Endothelial cell of umbilical vein (primary cell): ENCODE results near the gene KCNRG. TPM values are rescaled to one million over a fixed set of nuclear protein-coding genes. Genes with fewer than 3 reads are reported as not detected.

Source experiments
- BruUV-seq: library from RNA; stranded (reverse); fragments of 400-500 nt; replicated peaks from 2 replicates; lab custom pipeline; 2021; lab: Mats Ljungman, UMichigan
- CTCF ChIA-PET: fragments of 300-600, 350-600 bp; sonication (Branson Sonifier 250); formaldehyde crosslinking; loops from one replicate; lab custom pipeline; 2021; ENCODE audit warnings: antibody characterized with exemption, inconsistent platforms; lab: Charles Lee
- POLR2A ChIA-PET: fragments of 300-600, 350-600 bp; sonication (Branson Sonifier 250); formaldehyde crosslinking; loops from one replicate; lab custom pipeline; 2021; ENCODE audit warnings: antibody characterized with exemption, inconsistent platforms; lab: Charles Lee
- DNase-seq: peaks from one replicate; pipeline ENCODE4 v3.0.0-alpha.2; 2011; ENCODE audit warnings: low read depth, low spot score
- FAIRE-seq: peaks from 2 replicates; lab custom pipeline; 2011; peaks lifted over from hg19 to GRCh38; lab: Jason Lieb, UNC
- H2AFZ ChIP-seq: 2 replicates; pipeline ENCODE4 v1.6.0; 2012; ENCODE audit warnings: low read depth, low read length, control low read depth, inconsistent platforms
- H3K27ac ChIP-seq: 2 replicates; pipeline ENCODE4 v1.5.1; 2011; ENCODE audit warnings: low read depth, mild to moderate bottlenecking, control low read depth, low read length, moderate library complexity; ENCODE audit not compliant: insufficient read depth
- H3K27me3 ChIP-seq, 2 experiments: 2 replicates each; pipeline versions ENCODE4 v1.6.0 to v1.6.1; 2011; ENCODE audit warnings: low read length in 2 of 2, mixed read lengths in 1 of 2; ENCODE audit not compliant: control insufficient read depth in 2 of 2, insufficient read depth in 2 of 2
- H3K36me3 ChIP-seq, 2 experiments: 2 replicates in 1 of 2; 3 replicates in 1 of 2; pipeline ENCODE4 v1.5.1; 2011; ENCODE audit warnings: low read length in 2 of 2, mild to moderate bottlenecking in 1 of 2, moderate library complexity in 1 of 2; ENCODE audit not compliant: control insufficient read depth in 2 of 2, insufficient read depth in 2 of 2; ENCODE audit errors: extremely low read depth in 1 of 2
- H3K4me1 ChIP-seq: 3 replicates; pipeline ENCODE4 v1.5.1; 2011; ENCODE audit warnings: mild to moderate bottlenecking, low read length; ENCODE audit not compliant: control insufficient read depth, insufficient read depth; ENCODE audit errors: extremely low read depth
- H3K4me2 ChIP-seq: 2 replicates; pipeline ENCODE4 v1.6.1; 2011; ENCODE audit warnings: low read length, control low read depth, mixed read lengths; ENCODE audit not compliant: insufficient read depth
- H3K4me3 ChIP-seq, 3 experiments: fragments of 200-600 bp in 1 of 3; sonication (generic), shearing (Covaris generic) in 1 of 3; replicated peaks in 1 of 3; 2 replicates each; pipeline ENCODE4 v1.5.1; 2011 to 2016; ENCODE audit warnings: control low read depth in 3 of 3, low read length in 3 of 3, mild to moderate bottlenecking in 2 of 3, inconsistent platforms in 1 of 3, low read depth in 1 of 3, moderate library complexity in 1 of 3; ENCODE audit not compliant: insufficient read depth in 1 of 3
- H3K79me2 ChIP-seq: 2 replicates; pipeline ENCODE4 v1.6.0; 2012; ENCODE audit warnings: low read length, inconsistent platforms; ENCODE audit not compliant: control insufficient read depth, insufficient read depth
- H3K9ac ChIP-seq: replicated peaks from 2 replicates; pipeline ENCODE3; 2011; ENCODE audit warnings: low read length, control low read depth; ENCODE audit not compliant: insufficient read depth; ENCODE audit errors: extremely low read depth
- H3K9me1 ChIP-seq: replicated peaks from 3 replicates; pipeline ENCODE4 v1.6.0; 2011; ENCODE audit warnings: mild to moderate bottlenecking, low read length; ENCODE audit not compliant: control insufficient read depth, insufficient read depth; ENCODE audit errors: extremely low read depth
- H3K9me3 ChIP-seq: replicated peaks from 2 replicates; pipeline ENCODE4 v1.5.1; 2012; ENCODE audit warnings: low read length, inconsistent platforms; ENCODE audit not compliant: control insufficient read depth, insufficient read depth
- H4K20me1 ChIP-seq: replicated peaks from 2 replicates; pipeline ENCODE3; 2011; ENCODE audit warnings: mild to moderate bottlenecking, low read length; ENCODE audit not compliant: control insufficient read depth, insufficient read depth; ENCODE audit errors: extremely low read depth
- CTCF ChIP-seq, 2 donors: IDR thresholded peaks; 1 replicate in 1 of 2; 2 replicates in 1 of 2; pipeline ENCODE4 v1.5.1; 2011; ENCODE audit warnings: low read length in 2 of 2, mild to moderate bottlenecking in 2 of 2, moderate library complexity in 2 of 2, control low read depth in 1 of 2, inconsistent platforms in 1 of 2, low read depth in 1 of 2; ENCODE audit not compliant: insufficient read depth in 1 of 2; ENCODE audit errors: extremely low read depth in 1 of 2
- EZH2 ChIP-seq: IDR thresholded peaks from 2 replicates; pipeline ENCODE4 v1.6.1; 2012; ENCODE audit warnings: borderline replicate concordance, low read depth, mild to moderate bottlenecking, moderate library complexity, low read length, inconsistent platforms; ENCODE audit not compliant: severe bottlenecking
- POLR2AphosphoS5 ChIP-seq: IDR thresholded peaks from 2 replicates; pipeline ENCODE4 v1.6.1; 2012; ENCODE audit warnings: low read depth, mild to moderate bottlenecking, control low read depth, low read length, moderate library complexity; ENCODE audit not compliant: insufficient read depth
- dilution Hi-C: fragments of 300-500 bp; cut with MboI; formaldehyde crosslinking; loops from one replicate; pipeline ENCODE4 v1.15.0; 2019; ENCODE audit warnings: low sequenced_read_pairs; ENCODE audit not compliant: extremely low pct_ligation_motif_present
- intact Hi-C: fragments of 100-400 bp; cut with micrococcal nuclease; formaldehyde crosslinking; loops from one replicate; pipeline ENCODE4 v1.10.0; 2022
- polyA plus RNA-seq, 4 experiments: library from polyadenylated mRNA; depleted of rRNA in 3 of 4; stranded (reverse) in 3 of 4; unstranded in 1 of 4; fragments of >200 nt; gene quantifications; 2 replicates each; pipeline versions ENCODE4 v1.2.1 to v1.2.3, GENCODE V29; 2011 to 2012; ENCODE audit warnings: missing spikeins in 1 of 4
- total RNA-seq: library from RNA; stranded (reverse); gene quantifications from 2 replicates; pipeline ENCODE4 v1.2.3, GENCODE V29; 2021

The KCNRG gene
- total and polyA plus RNA-seq, 2 donors (not counting 3 experiments of a cell fraction or from before 2014, with no cell fraction given), result 0.86 to 1.3 TPM

- Histone ChIP-seq H2AFZ (no peak overlapping the region), H3K79me2 (no peaks in the 10 kb centered on the region), H3K9me1 (no peaks in the 10 kb centered on the region), H3K4me2 (no peak overlapping the region), H3K36me3 (no peaks in the 10 kb centered on the region), H3K9me3 (no peaks in the 10 kb centered on the region), H3K9ac (no peak overlapping the region), H3K27ac (no peak overlapping the region), H3K4me3 (no peak overlapping the region), H3K27me3 (no peaks in the 10 kb centered on the region), H3K4me1 (no peaks in the 10 kb centered on the region), H4K20me1 (no peaks in the 10 kb centered on the region)
- TF ChIP-seq POLR2AphosphoS5 (no peak), EZH2 (no peak), CTCF (IDR thresholded peaks at IDR 0.05; ENCODE audit: extremely low read depth in 1 of 2, insufficient read depth in 1 of 2, low read depth in 1 of 2, low read length in 2 of 2) (peak; percentile 88 to 90)
- no TSS peak for BruUV-seq
- FAIRE-seq, result peak; percentile 95
- dilution Hi-C loops, result no loop called here
- intact Hi-C loops, result loop anchor here (1.0 to 5.0 kb wide), 6 partner anchors 108 to 1094 kb away; no protein-coding TSS in a partner anchor
- POLR2A ChIA-PET, result interaction anchor here (1.0 kb wide), 1 partner anchor 935 kb away, joined by 5 read pairs; no protein-coding TSS in a partner anchor
- CTCF ChIA-PET, result interaction anchor here (0.6 to 5.5 kb wide), 61 partner anchors 9 to 1310 kb away, joined by 3 to 96 read pairs (median 4); partner anchors contain the start of genes KCNRG, SPRYD7 and TRIM13
- peak; percentile 77 for DNase-seq
Measured at GRCh38 chr13:49976314-49977258, 38.7 kb upstream of the KCNRG start.
